KOPT-K1 (cell line): Measurements from ENCODE around the gene PRICKLE1.

Experiments used
- H3K27ac ChIP-seq: fragments of 200-600 bp; sonication (generic); 2 replicates; pipeline ENCODE4 v1.5.1; 2016; ENCODE audit warnings: antibody characterized with exemption, mild to moderate bottlenecking, low read depth, low read length; ENCODE audit not compliant: poor library complexity, severe bottlenecking
- H3K36me3 ChIP-seq: fragments of 200-600 bp; sonication (generic); 2 replicates; pipeline ENCODE4 v1.5.1; 2017; ENCODE audit warnings: antibody characterized with exemption, mild to moderate bottlenecking, low read length, moderate library complexity; ENCODE audit not compliant: insufficient read depth
- H3K9me3 ChIP-seq: fragments of 200-600 bp; sonication (generic); 2 replicates; pipeline ENCODE4 v1.5.1; 2017; ENCODE audit warnings: antibody characterized with exemption, low read length, mild to moderate bottlenecking; ENCODE audit not compliant: insufficient read depth, poor library complexity, severe bottlenecking

The PRICKLE1 gene

GRCh38 chr12:42502682-42503081, 86.9 kb downstream of the PRICKLE1 start:
- H3K27ac ChIP-seq, result no peak overlapping the region
- H3K36me3 ChIP-seq, result no peaks in the 10 kb centered on the region
- no peaks in the 10 kb centered on the region for H3K9me3 ChIP-seq

- H3K27ac ChIP-seq, result no peak overlapping the region
- H3K36me3 ChIP-seq, result no peaks in the 10 kb centered on the region
- no peaks in the 10 kb centered on the region for H3K9me3 ChIP-seq
Observed at GRCh38 chr12:42498549-42499247, 90.8 kb downstream of the PRICKLE1 start.

- no peak overlapping the region for H3K27ac ChIP-seq
- no peaks in the 10 kb centered on the region for H3K9me3 ChIP-seq
- H3K36me3 ChIP-seq, result no peaks in the 10 kb centered on the region
Observed at GRCh38 chr12:42496886-42497285, 92.7 kb downstream of the PRICKLE1 start.

- no peaks in the 10 kb centered on the region for H3K36me3 ChIP-seq
- no peak overlapping the region for H3K27ac ChIP-seq
- H3K9me3 ChIP-seq, result no peaks in the 10 kb centered on the region
Observed at GRCh38 chr12:42495244-42495643, 94.3 kb downstream of the PRICKLE1 start.

- no peaks in the 10 kb centered on the region for H3K36me3 ChIP-seq
- H3K9me3 ChIP-seq, result no peaks in the 10 kb centered on the region
- no peak overlapping the region for H3K27ac ChIP-seq
Observed at GRCh38 chr12:42492267-42492666, 97.3 kb downstream of the PRICKLE1 start.

- Histone ChIP-seq H3K36me3 (no peaks in the 10 kb centered on the region), H3K9me3 (no peaks in the 10 kb centered on the region), H3K27ac (no peak overlapping the region)
Observed at GRCh38 chr12:42490261-42490842, 99.2 kb downstream of the PRICKLE1 start.

GRCh38 chr12:42486407-42486806, 103.1 kb downstream of the PRICKLE1 start:
- Histone ChIP-seq H3K27ac (no peak overlapping the region), H3K9me3 (peaks cover 17% of the 10 kb centered on the region), H3K36me3 (no peaks in the 10 kb centered on the region)

- H3K27ac ChIP-seq, result no peak overlapping the region
- no peaks in the 10 kb centered on the region for H3K36me3 ChIP-seq
- peaks cover 17% of the 10 kb centered on the region for H3K9me3 ChIP-seq
Observed at GRCh38 chr12:42485823-42486222, 103.7 kb downstream of the PRICKLE1 start.

- H3K36me3 ChIP-seq, result no peaks in the 10 kb centered on the region
- no peak overlapping the region for H3K27ac ChIP-seq
- H3K9me3 ChIP-seq, result peaks cover 17% of the 10 kb centered on the region
Observed at GRCh38 chr12:42484996-42485395, 104.5 kb downstream of the PRICKLE1 start.

GRCh38 chr12:42483521-42483790, 106.1 kb downstream of the PRICKLE1 start:
- H3K36me3 ChIP-seq, result no peaks in the 10 kb centered on the region
- no peak overlapping the region for H3K27ac ChIP-seq
- H3K9me3 ChIP-seq, result peaks cover 17% of the 10 kb centered on the region

- H3K27ac ChIP-seq, result no peak overlapping the region
- H3K36me3 ChIP-seq, result no peaks in the 10 kb centered on the region
- H3K9me3 ChIP-seq, result peaks cover 17% of the 10 kb centered on the region
Observed at GRCh38 chr12:42482748-42483520, 106.6 kb downstream of the PRICKLE1 start.

GRCh38 chr12:42482041-42482747, 107.4 kb downstream of the PRICKLE1 start:
- H3K9me3 ChIP-seq, result peaks cover 17% of the 10 kb centered on the region
- H3K36me3 ChIP-seq, result no peaks in the 10 kb centered on the region
- no peak overlapping the region for H3K27ac ChIP-seq

GRCh38 chr12:42481368-42481767, 108.2 kb downstream of the PRICKLE1 start:
- H3K36me3 ChIP-seq, result no peaks in the 10 kb centered on the region
- H3K27ac ChIP-seq, result no peak overlapping the region
- peaks cover 17% of the 10 kb centered on the region for H3K9me3 ChIP-seq

GRCh38 chr12:42477941-42478340, 111.6 kb downstream of the PRICKLE1 start:
- H3K27ac ChIP-seq, result no peak overlapping the region
- H3K36me3 ChIP-seq, result no peaks in the 10 kb centered on the region
- H3K9me3 ChIP-seq, result peaks cover under 1% of the 10 kb centered on the region

GRCh38 chr12:42475106-42475505, 114.4 kb downstream of the PRICKLE1 start:
- Histone ChIP-seq H3K36me3 (no peaks in the 10 kb centered on the region), H3K27ac (no peak overlapping the region), H3K9me3 (no peaks in the 10 kb centered on the region)
